GM12891 (cell line): ENCODE data around the gene CCL17.

Experiments used
- DNase-seq: peaks from one replicate; pipeline ENCODE4 v3.0.0; 2011; ENCODE audit warnings: low spot score; ENCODE audit not compliant: insufficient read length
- FAIRE-seq: peaks from 2 replicates; lab custom pipeline; 2011; peaks lifted over from hg19 to GRCh38; lab: Jason Lieb, UNC
- PAX5 ChIP-seq: IDR thresholded peaks from 2 replicates; pipeline ENCODE4 v1.6.1; 2011; ENCODE audit warnings: low read length, moderate library complexity, mild to moderate bottlenecking; ENCODE audit not compliant: insufficient read depth, severe bottlenecking
- POLR2A ChIP-seq: IDR thresholded peaks from 2 replicates; pipeline ENCODE4 v1.6.1; 2011; ENCODE audit warnings: low read depth, low read length, control low read depth
- POLR2AphosphoS5 ChIP-seq: IDR thresholded peaks from 2 replicates; pipeline ENCODE4 v1.6.1; 2011; ENCODE audit warnings: low read depth, low read length, control low read depth
- POU2F2 ChIP-seq: IDR thresholded peaks from 2 replicates; pipeline ENCODE4 v1.6.1; 2011; ENCODE audit warnings: low read depth, mild to moderate bottlenecking, control low read depth, low read length, moderate library complexity
- SPI1 ChIP-seq: IDR thresholded peaks from 2 replicates; pipeline ENCODE4 v1.6.1; 2011; ENCODE audit warnings: low read depth, low read length, control low read depth
- TAF1 ChIP-seq: IDR thresholded peaks from 2 replicates; pipeline ENCODE4 v1.6.1; 2011; ENCODE audit warnings: low read depth, low read length, control low read depth

The CCL17 gene

GRCh38 chr16:57385083-57385482 is 19.5 kb upstream of the CCL17 start:
- DNase-seq (no peak), FAIRE-seq (no peak)
- TF ChIP-seq POLR2AphosphoS5 (no peak), PAX5 (no peak), POLR2A (no peak), POU2F2 (no peak), TAF1 (no peak), SPI1 (no peak)

- DNase-seq: no peak
- no peak for TF ChIP-seq POLR2A
- TF ChIP-seq POLR2AphosphoS5: no peak
- TF ChIP-seq TAF1: no peak
- no peak for TF ChIP-seq SPI1
- no peak for FAIRE-seq
These were observed 18.1 kb upstream of the CCL17 start for GRCh38 chr16:57386381-57386951.

GRCh38 chr16:57387598-57388354 is 16.8 kb upstream of the CCL17 start:
- FAIRE-seq: peak; percentile 40
- DNase-seq: no peak
- TF ChIP-seq POLR2AphosphoS5: 0 out of 2 replicates have a peak, but pooled peaks have one; percentile 18
- 0 out of 2 replicates have a peak, but pooled peaks have one; percentile 46 for TF ChIP-seq POLR2A
- TF ChIP-seq POU2F2: no peak
- TF ChIP-seq SPI1: no peak

DNA sequence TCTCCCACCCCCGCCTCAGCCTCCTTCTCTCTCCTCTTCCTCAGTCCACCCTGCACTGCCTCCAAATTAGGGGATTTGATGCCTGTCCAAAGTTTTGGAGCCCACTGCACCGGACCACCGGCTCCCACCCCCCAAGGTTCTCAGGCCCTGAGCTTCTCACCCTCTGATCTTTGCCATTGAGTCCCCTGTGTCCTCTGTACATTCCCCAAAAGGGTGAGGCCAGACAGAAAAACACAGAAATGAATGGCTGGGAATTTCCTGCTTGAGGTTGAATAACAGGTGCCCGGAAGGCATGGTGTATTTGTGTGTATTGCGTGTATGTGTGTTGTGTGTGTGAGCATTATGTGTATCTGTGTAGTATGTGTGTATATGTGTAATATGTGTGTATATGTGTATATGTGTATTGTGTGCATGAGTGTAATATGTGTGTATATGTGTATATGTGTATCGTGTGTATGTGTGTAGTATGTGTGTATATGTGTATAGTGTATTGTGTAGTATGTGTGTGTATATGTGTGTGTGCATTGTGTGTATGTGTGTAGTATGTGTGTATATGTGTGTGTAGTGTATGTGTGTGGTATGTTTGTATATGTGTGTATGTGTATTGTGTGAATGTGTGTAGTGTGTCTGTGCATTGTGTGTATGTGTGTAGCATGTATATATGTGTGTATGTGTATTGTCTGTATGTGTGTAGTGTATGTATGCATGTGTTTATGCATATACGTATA is 16.0 kb upstream of the CCL17 start:
- TF ChIP-seq SPI1: no peak
- TF ChIP-seq POU2F2: peak; percentile 75
- no peak for TF ChIP-seq TAF1
- TF ChIP-seq PAX5: peak; percentile 15
- no peak; the same call in 1 of the 2 replicates for TF ChIP-seq POLR2A
- TF ChIP-seq POLR2AphosphoS5: no peak
- FAIRE-seq (peak; percentile 97), DNase-seq (no peak)

DNA sequence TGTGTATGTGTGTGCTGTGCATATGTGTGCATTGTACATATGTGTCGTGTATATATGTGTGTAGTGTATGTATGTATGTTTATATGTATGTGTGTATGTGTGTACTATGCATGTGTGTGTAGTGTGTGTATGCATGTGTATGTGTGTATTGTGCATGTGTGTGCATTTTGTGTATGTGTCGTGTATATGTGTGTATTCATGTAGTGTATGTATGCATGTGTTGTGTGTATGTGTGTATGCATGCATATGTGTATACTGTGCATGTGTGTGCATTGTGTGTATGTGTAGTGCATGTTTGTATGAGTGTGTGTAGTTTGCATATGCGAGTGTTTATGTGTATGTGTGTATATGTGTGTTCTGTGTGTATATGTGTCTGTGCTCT is 15.5 kb upstream of the CCL17 start:
- no peak for TF ChIP-seq POLR2AphosphoS5
- TF ChIP-seq POU2F2: no peak
- no peak for TF ChIP-seq PAX5
- TF ChIP-seq POLR2A: no peak
- TF ChIP-seq SPI1: no peak
- TF ChIP-seq TAF1: no peak
- FAIRE-seq: no peak
- DNase-seq: no peak

- no peak for FAIRE-seq
- DNase-seq: no peak
- TF ChIP-seq PAX5: no peak
- TF ChIP-seq POLR2AphosphoS5: no peak
- no peak for TF ChIP-seq POLR2A
- no peak for TF ChIP-seq TAF1
- TF ChIP-seq POU2F2: no peak
- no peak for TF ChIP-seq SPI1
These were observed 13.8 kb upstream of the CCL17 start for GRCh38 chr16:57390636-57391295.

GRCh38 chr16:57391300-57391699 is 13.3 kb upstream of the CCL17 start:
- FAIRE-seq: no peak
- DNase-seq: no peak
- TF ChIP-seq PAX5 (no peak), POLR2A (no peak), TAF1 (no peak), POLR2AphosphoS5 (no peak), POU2F2 (no peak), SPI1 (no peak)

- no peak for DNase-seq
- no peak for FAIRE-seq
- TF ChIP-seq POLR2A (no peak), POU2F2 (no peak), PAX5 (no peak), POLR2AphosphoS5 (no peak), SPI1 (no peak), TAF1 (no peak)
These were observed 12.9 kb upstream of the CCL17 start for GRCh38 chr16:57391708-57392107.
